HG03571 (cell line): ENCODE results near the gene MYPOP.
"Not testable (repeated sequence)": the region's sequence is repeated elsewhere in the genome, so short reads cannot be mapped to it uniquely, and the experiment has no call there.

ENCODE experiments used
- ATAC-seq: cut with Tn5 transposase; IDR thresholded peaks from one replicate; pipeline ENCODE4 v1.9.1; 2021; ENCODE audit not compliant: unreplicated experiment

The MYPOP gene

DNA sequence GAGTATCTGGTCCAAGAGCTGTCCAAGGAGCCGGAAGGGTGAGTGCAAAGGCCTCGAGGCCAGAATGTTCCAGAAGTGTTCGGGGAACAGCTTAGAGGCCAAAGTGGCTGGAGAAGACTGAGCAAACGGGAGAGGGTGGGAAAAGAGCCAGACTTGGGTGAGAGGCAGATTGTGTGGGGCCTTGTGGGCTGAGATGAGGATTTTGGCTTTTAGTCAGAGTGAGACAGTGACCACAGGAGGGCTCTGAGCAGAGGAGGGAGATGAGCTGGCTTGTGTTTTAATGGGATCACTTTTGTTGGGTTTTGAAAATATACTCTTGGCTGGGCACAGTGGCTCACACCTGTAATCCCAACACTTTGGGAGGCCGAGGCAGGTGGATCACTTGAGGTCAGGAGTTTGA lies 6.5 kb upstream of the MYPOP start:
- ATAC-seq = no peak

DNA sequence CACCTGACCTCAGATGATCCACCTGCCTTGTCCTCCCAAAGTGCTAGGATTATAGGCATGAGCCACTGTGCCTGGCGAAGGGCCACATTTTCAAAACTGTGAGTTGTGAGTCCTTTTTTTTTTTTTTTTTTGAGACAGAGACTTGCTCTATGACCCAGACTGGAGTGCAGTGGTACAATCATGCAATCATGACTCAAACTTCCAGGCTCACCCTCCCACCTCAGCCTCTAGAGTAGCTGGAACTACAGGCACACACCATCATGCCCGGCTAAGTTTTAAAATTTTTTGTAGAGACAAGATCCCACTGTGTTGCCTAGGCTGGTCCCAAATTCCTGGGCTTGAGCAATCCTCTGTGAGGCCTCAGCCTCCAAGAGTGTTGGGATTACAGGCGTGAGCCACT lies 3.8 kb upstream of the MYPOP start:
- no peak for ATAC-seq

DNA sequence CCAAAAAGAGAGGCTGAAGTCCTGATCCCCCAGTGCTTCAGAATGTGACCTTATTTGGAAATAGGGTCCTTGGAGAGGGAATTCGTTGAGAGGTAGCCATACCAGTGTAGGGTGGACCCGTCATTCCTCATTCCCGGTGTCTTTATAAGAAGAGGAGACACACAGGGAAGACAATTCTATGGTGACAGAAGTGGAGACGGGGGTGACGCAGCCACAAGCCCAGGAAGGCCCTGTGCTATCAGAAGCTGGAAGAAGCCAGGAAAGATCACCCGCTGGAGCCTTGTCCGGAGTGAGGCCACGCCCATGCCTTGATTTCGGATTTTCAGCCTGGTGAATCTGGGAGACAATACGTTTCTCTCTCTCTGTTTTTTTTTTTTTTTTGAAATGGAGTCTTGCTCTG lies 2.6 kb upstream of the MYPOP start:
- no peak for ATAC-seq

DNA sequence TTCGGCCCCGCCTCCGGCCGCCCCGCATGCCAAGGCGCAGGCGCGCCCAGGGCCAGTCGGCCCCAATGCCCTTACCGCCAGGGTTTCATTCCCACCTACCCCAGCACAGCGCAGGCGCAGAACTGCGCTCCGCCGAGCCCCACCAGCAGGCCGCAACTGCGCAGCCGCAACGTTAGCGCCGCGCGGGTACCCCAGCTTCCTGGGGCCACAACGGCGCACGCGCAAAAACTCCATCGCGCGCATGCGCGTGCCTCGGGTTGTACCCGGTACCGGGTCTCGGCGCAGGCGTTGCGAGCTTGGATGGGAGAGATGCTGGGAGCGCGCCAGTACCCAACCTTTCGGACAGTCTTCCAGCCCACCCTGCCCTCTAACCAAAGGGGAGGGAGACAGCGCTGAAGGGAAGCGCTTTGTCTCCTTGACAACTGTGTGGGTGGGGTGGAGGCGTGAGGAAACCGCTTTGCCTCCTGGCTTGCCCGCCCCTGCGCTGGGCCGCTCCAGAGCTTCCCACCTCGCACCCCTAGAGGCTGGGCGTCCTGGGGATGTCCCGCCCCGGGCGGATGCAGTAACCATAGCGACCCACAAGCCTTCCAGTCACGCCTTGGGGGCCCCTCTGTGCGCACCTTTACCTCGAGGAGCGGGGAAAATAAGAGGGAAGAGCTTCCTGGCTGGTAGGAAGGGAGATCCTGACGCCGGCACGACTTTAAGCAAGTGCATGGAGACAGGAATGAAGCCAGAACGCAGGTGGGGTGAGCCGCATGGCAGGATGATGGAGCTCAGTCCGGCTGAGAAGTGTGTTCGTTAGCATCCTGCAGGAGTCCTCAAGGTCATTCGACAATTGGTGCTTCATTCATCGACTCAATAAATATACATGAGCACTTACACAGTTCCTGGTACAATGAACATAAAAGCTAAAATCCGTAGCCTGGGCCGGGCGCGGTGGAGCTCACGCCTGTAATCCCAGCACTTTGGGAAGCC lies 525 bp upstream of the MYPOP start:
- ATAC-seq = peak; percentile 82

DNA sequence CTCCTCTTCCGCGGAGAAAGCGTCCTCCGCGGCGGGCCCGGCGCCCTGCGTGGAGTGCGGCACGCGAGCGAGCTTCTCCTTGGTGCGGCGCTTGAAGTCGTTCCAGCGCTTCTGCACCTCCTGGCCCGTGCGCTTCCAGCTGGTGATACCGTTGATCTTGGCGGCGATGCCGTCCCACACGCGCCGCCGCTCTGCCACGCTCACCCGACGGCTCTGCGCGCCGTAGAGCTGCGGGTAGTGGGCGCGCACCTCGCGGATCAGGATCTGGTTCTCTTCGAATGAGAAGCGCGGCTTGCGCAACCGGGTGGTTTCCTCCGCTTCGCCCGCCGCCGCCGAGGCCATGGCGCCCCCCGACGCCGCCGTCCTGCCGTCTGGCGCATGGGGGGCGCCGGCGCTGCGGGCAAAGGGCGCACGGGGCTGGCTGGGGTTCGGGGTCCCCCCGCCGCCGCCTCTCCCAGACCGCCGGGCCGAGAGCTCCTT lies 941 bp downstream of the MYPOP start:
- ATAC-seq = no peak

DNA sequence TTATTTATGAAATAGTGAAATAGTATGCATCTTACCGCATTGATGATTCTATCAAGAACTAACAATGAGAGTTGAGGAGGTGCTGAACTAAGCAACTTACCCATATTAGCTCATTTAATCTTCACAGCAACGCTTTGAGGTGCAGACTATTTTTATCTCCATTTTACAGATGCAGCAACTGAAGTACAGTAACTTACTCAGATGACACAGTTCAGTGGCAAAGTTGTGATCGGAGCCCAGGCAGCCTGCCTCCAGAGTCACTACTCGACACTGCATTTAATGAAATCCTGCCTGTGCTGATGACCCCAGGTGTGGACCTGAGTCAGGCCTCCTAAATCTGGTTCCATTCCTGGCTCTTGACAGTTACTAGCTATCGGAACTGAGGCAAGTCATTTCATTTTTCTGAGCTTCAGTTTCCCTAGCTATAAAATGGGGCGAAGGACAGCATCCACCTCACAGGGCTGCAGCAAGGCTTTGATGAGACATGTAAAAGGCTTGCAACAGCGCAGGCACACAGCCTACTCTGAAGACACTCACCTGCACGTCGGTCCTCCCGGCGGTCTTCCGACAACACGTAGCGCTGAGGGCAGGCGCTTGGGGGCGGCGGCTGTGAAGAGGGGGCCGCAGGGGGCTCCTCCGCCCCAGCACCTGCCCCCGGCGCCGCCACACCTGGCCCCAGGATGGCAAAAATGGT lies 1.5 kb downstream of the MYPOP start:
- ATAC-seq = no peak

DNA sequence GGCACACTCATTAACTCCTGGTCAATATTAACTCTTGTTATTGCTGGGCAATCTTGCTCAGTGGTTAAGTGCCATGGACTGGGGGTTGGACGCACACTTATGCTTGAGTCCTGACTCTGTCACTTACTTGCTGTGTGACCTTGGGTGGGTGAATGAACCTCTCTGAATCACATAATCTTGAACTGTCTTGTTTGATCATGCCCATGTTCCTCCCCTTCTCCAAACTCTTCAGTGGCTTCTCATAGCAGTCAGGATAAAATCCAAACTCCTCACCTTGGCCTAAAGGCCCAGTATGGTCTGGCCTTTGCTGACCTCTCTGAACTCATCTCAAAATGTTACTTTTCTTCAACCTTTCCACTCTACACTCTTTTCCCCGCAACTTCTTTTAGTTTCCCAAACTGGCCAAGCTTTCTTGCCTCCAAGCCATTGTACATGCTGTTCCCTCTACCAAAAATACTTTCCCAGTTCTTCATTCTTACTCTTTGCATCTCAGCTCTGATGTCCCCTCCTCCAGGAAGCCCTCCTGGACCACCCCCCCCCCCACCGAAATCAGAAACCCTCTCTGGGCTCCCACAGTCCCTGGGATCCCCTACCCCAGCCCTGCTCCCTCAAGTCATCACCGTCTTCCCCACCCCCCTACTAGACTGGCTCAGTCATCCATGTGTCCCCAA lies 2.4 kb downstream of the MYPOP start:
- no peak for ATAC-seq

DNA sequence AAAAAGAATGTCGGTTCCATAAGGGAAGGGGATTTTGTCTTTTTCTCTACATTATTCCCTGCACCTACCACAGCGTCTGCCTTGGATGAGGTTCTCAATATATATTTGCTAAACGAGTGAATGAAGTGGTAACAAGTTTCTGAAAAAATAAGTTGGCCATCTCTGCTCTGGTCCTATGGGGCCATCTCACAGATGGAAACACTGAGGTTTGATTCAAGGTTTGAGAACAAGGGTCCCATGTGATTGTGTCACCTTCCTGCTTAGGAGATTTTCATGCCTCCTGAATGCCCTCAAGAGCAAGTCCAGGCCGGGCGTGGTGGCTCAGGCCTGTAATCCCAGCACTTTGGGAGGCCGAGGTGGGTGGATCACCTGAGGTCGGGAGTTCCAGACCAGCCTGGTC lies 3.2 kb downstream of the MYPOP start:
- no peak for ATAC-seq

DNA sequence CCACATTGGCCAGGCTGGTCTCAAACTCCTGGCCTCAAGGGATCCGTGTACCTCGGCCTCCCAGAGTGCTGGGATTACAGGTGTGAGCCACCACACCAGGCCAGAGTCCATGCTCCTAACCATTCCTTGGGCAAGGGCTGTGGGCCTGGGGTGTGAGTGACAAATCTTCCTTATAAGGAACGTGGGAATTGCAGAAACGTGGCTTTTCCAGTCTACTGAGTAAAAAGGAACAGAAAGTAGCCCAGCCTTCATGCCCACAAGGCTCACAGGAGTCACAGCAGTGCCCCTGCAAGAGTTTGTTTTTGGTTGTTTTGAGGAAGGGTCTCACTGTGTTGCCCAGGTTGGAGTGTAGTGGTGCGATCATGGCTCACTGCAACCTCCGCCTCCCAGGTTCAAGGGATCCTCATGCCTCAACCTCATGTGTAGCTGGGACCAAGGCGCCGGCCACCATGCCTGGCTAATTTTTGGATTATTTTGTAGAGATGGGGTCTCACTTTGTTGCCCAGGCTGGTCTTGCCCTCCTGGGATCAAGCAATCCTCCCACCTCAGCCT lies 5.1 kb downstream of the MYPOP start:
- ATAC-seq = no peak

DNA sequence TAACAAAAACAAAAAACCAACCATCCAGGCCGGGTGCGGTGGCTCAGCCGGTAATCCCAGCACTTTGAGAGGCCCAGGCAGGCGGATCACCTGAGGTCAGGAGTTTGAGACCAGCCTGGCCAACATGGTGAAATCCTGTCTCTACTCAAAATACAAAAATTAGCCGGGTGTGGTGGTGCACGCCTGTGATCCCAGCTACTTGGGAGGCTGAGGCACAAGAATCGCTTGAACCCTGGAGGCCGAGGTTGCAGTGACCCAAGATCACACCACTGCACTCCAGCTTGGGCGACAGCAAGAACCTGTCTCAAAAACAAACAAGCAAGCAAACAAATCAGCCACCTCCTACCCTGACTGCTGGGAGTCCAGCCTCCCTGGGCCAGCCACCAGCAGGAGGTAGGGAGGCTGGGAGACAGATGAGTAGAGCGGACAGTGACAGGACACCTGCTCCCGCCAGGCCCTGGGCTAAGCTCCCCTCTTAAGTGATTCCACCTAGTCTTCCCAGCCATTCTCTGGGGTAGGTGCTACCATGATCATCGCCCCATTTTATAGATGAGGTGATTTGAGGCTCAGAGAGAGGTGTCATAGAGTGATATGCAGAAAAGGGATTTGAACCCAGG lies 6.3 kb downstream of the MYPOP start:
- ATAC-seq = not testable (repeated sequence)

DNA sequence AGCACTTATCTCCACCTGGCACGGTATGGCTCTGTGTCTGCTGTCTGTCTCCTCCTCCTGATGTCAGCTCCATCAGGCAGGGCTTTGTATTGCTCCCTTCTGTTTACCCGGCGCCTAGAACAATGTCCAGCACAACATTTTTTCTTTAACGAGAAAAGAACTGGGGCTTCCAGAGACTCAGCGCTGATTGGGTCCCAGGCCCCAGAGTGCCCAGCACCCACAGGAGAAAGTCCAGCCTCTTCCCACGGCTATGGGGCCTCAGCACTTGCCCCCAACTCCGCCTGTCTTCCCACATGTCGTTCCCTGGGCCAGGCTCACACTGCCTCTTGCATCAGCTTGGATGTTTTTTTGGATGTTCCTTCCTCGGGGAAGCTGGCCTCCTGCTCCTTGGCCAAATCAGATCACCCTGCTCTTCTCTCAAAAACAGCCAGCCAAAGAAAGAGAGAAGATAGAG lies 6.9 kb downstream of the MYPOP start:
- no peak for ATAC-seq

DNA sequence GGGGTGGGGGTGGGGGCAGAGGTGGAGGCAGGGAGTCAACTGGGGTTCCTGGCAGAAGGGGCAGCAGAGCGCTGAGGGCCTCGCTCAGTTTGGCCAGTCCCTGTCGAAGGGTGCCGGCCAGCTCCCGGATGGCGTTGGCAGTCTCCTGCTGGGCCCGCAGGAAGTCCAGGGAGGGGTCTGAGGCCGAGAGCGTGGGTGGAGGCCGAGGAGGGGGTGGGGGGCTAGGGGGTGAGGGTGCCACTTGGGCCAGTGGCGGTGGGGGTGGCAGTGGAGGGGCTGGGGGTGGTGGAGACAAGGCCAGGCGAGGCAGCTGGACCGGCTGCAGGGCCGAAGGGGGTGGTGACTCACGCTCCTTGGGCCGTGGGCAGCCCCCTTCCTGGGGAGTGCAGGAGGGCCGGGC lies 11.5 kb downstream of the MYPOP start:
- ATAC-seq = no peak

DNA sequence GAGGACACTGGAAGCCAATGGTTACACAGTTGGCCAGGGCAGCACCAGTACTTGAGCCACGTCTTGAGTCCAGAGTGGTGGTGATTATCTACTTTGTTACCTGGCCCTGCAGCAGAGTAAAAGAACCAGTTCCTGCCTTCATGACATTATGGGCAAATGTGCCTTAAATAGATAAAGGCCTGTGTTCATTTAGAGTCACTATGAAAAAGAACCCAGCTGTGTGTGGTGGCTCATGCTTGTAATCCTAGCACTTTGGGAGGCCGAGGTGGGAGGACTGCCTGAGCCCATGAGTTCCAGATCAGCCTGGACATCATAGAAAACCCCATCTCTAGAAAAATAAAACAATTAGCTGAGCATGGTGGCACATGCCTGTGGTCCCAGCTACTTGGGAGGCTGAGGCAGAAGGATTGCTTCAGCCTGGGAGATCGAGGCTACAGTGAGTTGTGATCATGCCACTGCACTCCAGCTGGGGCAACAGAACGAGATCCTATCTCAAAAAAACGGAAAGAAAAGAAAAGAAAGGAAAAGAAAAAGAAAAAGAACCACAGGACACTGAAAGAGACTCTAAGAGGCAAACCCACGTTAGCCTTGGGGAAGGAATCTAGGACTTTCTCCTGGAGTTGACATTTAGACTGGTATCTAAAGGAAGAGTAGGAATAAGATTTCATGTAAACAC lies 13.1 kb downstream of the MYPOP start:
- ATAC-seq = no peak

DNA sequence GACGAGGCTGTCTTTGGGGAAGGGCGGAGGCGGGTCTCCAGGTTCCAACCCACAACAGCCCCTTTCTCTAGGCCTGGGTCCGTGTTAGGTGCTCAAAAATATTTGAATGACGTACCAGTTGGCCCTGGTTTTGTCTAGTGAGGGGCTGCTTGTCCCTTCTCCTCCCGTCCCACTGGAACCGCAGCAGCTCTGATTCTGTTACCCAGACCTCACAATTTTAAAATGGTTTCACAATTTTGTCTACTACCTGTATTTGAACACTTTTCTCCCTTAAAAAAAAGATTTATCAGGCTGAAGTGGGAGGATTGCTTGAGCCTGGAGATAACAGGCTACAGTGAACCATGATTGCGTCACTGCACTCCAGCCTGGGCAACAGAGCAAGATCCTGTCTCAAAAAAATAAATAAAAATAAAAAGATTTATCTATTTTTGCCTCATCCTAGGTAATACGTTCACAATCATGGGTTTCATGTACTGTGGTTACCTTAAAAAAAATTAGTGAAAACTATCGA lies 15.2 kb downstream of the MYPOP start:
- ATAC-seq = no peak

DNA sequence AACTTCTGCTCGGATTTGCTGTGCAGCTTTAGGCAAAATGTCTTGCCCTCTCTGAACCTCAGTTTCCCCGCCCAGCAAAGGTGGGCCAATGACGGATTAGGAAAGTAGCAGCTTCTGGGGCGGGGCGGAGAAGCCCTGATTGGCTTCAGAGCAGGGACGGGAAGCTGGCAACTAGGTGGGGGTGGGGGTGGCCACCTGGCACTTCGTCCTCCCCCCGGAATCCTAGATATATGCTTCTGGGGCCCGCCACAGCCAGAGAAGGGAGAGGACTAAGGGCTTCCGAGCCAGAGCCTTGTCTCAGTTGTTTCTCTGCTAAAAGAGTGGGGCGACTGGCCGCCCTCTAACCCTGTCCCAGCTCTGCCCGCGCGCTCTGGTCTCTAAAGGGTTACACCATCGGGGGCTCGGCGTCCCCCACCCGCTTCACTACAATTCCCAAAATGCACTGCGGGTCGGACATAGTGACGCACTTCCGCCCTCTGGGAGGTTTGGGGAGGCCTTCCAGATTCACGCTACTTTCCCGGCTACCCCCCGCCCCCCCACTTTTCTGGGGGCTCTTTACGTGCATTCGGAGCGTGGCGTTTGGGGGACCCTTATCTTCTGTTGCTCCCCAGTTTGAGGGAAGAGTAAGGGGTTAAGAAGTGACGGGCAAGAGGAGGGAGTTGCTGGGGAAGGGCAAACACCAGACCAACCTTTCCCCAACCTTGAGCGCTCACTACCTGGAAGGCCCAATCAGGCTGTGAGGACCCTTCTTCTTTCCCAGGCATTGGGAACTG lies 15.8 kb downstream of the MYPOP start:
- ATAC-seq = peak; percentile 47

DNA sequence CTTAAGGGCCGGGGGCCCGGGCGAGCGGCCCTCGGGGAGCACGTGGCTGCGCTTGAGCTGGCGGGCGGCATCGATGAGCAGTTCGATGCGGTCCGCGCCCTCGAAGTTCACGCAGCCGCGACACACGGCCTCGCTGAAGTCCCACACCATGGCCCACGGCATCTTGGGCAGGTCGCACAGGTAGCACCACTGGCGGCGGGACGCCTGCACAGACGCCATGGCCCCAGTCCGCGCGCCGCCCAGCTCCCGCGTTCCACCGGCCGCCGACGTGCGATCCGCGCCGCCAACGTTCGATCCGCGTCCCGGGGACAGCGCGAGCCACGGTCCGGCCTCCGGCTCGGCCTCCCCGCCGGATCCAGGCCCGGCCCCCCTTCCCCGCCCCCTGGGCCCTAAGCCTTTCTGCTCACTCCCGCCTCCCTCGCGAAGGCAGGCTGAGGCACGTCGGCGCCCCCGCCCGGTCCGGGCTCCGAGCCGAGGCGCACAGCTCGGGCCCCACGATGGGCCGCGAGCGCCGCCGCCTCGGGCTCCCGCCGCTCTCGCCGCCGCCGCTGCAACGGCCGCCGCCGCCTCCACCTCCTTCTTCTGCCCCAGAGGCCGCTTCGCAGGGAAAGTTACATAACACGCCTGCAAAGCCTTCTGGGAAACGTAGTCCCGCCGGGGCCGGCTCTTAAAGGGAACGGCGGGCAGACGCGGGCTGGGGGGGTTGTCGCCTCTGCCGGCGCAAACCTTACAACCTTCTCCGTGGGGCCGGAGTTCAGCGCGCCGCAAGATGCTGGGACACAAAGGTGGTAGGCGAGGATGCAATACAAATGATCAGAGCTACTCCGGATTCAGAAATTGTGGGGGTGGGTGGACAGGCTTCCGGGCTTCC lies 16.6 kb downstream of the MYPOP start, which contains the start of gene IRF2BP1:
TSS of gene IRF2BP1 (minus strand) at position 586 of the 871 bp plus-strand sequence. CDS start at position 219, 367 bp downstream.
- ATAC-seq = peak; percentile 38

DNA sequence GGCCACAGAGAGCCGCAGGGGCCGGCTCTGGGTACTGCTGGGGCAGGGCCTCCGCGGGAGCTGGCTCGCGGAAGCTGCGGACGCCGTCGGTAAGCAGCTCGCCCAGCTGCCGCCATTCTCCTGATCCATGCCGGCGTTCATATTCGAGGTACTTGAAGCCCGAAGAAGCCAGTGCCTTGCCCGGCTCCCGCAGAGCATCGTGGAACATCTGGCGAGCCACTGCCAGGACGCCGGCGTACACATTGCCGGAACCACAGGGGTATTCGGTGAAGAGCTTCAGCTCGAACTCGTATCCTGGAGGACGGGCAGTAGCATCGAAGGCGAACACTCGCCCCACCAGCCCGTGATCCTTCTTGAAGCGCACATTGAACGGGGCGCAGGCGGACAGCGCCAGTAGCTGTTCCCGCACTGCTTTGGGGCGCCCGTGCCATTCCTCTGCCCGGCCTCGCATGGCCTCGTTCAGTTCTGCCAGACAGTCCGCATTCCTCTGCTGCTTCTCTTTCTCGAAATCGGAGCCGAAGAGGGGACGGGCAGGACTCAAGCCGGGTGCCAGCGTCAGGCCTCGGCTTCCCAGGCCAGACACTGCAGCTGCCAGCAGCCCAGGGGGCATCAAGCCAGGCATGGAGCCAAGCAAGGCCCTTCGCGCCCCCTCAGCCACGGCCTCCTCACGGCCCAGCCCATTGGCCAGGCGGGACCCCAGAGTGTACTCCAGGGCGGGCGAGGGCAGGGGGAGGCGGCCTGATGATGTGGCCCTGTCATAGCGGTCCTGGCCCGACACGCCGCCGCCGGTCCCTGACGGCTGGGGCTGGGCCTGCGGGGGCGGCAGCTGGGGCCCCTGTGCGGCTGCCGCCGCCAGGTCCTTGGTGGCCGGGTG lies 17.5 kb downstream of the MYPOP start:
- no peak for ATAC-seq
